NCI-H446 treated with DMSO at 0.1 percent for 48 hours (cell line): Measurements from ENCODE around the gene KLK6.

ENCODE experiments used
- DNase-seq: peaks from one replicate; lab custom pipeline; 2025; lab: John Stamatoyannopoulos, UW

KLK6 gene

DNA sequence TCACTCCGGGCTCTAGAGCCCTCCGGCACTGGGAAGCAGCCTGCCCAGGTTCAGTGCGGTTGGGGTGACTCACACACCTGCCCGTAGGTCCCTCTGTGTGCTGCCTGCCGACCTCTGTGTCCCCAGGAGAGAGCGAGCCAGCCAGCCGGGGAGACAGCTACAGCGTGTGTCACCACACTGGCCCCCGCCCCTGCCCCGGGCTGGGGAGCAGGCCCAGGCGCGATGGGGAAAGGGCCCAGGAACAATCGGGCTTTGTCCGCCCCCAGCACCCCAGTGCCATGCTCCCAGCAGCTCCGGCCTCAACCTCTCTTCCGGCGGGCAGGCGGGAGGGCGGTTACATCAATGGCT is at the start of gene KLK6:
Gene KLK6 (minus strand): TSS at position 179 of the 348 bp plus-strand sequence. CDS start 1,487 bp downstream, outside the sequence.
- DNase-seq = no peak

- no peak for DNase-seq
These were observed 49.6 kb upstream of the KLK6 start for GRCh38 chr19:51018745-51019543.

DNA sequence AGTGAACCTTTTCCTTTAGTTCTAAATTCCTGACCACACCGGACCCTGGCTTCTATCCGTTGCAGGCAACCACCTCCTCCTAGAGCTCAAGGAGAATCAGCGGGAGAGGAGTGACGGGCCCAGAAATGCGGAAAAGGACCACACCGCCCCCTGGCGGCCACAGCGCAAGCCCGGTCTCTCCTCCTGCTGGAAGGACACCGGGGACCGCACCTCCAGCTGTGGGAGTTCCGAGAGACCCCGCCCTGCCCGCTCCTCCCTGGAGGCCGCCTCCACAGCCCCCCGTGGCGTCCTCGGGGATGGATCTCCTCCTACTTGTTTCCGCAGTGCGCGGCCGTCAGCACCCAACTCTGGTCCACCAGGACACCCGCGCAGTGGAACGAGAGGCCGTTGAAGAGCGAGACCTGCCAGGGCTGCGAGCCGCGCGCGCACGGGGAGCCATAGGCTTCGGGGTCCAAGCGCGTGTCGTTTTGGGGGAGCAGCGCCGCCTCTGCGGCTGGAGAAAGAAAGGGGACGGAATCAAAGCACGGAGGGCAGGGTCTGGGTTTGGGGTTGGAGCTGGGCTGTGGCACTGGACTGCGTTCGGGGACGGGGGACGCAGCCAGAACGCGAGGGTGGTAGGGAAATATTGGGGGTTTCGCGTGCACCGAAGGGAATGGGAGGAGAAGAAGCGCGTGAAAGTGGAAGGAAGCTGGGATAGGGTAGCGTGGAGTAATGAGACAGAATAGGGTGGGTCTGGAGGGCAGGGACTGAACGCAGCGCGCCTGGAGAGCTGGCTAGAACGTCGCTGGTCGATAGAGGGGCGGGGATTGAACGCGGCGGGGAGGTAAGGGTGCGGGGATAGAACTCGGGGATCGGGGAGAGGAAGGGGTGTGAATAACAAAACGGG is 47.6 kb upstream of the KLK6 start:
- DNase-seq = no peak

GRCh38 chr19:51015691-51016267 is 46.4 kb upstream of the KLK6 start:
- no peak for DNase-seq

DNA sequence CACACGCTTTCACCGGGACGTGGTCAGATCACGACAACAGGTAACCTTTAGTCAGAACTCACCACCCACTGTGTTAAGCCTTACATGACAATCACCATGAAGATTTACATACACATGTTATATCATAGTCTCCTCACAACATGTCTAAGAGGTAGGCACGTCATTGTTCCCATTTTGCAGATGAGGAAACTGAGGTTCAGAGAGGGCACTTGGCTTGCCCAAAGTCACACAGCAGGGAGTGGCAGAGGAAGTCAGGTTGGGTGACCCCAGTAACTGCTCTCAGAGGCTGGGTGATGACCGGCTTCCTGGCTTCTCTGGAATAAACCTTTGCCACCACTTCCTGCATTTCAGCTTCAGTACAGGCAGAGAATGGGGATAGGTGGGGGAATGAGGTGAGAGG is 44.9 kb upstream of the KLK6 start:
- DNase-seq = no peak

GRCh38 chr19:51012661-51013190 is 43.3 kb upstream of the KLK6 start:
- no peak for DNase-seq

GRCh38 chr19:51010066-51010795 is 40.8 kb upstream of the KLK6 start:
- DNase-seq = no peak

DNA sequence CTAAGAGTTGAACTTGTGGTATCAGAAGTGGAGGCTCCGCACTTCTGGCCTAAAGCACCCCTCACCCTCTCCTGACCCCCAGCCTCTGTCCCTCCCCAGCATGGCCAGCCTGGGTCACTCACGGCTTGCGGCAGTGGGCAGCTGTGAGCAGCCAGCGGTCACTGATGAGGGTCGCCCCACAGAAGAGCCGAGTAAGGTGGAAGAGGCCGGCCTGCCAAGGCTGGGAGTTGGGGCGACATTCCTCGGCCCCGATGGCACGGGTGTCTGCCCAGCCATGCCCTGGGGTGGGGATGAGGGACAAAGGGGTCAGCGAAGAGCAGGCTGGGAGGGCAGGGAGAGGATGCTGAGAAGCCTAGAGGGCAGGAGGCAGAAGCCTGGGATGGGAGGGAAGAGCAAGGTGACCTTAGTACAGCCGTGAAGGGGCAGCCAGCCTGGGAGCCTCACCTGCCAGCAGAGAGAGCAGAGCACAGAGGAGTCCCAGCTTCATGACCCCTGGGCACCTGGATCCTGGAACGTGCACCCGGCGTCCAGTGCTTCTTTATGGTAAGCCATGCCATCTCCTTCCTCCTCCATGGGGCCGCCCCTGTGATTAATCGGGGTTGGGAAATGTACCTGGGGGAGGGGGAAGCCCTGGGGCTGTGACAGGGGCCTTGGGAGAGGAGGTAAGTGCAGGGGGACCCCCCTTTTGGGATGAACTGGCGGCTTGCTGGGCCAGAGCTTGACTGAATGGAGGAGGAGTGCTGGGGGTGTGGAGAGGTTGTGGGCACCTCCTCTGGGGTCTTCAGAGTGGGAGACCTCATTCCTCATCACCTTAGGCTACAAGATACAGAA is 39.9 kb upstream of the KLK6 start:
- no peak for DNase-seq

DNA sequence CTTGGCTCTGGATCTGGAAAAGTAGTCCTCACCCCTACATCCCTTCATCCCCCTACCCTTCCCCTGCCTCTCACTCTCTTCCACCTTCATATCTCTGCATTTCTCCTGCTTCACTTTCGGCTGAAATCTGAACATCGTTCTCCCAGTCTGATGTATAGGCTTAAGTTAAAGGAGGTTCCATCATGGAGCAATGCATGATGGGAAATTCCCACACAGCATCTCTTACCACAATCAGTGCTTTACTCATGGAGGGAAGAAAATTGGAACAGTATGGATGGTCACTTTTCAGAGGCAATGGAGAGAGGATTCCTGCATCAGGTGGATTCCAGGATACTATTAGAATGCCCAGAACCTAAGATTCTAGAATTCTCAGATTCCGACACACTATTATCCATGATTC is 38.1 kb upstream of the KLK6 start:
- DNase-seq = no peak

DNA sequence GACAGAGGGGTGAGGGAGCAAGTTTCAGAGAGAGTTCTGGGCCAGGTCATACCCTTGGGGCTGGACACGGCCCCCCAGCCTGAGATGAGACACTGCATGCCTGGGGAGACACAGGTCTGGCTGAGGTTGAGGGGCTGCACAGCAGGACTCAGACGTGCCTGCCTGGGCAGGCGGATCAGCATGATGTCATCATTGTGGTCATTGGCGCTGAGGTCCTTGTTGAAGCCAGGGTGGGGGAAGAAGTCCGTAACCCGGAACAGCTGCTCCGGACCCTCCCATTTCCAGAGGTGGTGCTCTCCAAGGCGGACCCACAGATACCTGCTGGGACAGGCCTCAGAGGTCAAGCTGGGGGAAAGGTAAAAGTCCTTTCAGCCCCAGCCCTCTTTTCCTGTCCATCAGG is 37.0 kb upstream of the KLK6 start:
- DNase-seq = no peak

- no peak for DNase-seq
These were observed 35.9 kb upstream of the KLK6 start for GRCh38 chr19:51005248-51005647.

DNA sequence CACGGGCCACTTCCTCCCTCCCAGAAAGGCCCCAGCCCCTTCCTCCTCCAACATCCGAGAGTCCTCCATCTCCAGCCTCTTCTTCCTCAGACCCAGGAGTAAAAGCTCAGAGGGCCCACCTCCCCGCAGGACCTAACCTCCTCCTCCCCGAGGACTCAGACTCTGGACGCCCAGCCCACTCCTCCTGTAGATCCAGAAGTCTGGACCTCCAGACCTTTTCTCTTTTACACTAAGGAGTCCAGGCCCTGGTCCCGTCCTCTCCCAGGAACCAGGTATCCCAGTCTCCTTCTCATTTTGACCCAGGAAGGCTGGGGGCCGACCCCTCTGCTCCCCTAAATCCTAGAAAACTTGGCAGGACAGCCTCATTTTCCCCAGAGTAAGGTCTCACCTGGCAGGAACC is 33.9 kb upstream of the KLK6 start:
- no peak for DNase-seq

DNA sequence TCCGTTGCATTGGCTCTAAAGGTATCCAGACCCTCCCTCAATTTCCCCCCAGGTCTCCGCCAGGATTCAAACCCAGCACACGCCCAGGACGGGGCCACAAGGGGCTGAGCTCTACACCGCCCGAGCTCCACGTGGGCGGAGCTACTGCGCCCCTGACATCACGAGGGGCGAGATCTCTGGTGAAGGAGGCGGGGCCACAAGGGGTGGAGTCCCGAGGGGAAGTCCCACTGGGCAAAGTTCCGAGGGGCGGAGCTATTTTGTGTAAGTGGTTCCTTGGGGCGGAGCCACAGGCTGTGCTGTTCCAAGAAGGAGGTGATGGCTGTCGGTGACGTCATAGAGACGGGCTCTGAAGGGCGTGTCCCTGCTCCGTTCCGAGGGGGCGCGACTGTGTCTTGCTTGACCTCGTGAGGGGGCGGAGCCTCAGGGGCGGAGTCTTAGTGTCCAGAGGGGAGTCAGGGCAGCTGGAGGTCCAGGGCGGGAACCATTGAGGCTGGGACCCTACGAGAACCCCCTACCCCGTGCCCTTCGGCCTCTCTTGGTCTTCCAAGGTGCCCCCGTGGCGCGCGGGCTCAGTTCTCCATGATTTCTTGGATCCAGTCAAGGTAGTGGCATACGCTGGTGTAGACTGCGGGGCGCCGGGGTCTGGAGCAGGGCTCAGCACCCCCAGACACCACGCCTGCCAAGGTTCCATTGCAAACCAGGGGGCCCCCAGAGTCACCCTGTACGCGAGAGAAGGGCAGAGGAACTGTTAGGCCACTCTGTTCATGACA is 33.3 kb upstream of the KLK6 start:
- DNase-seq = no peak

GRCh38 chr19:51002089-51002532 is 32.7 kb upstream of the KLK6 start:
- no peak for DNase-seq

DNA sequence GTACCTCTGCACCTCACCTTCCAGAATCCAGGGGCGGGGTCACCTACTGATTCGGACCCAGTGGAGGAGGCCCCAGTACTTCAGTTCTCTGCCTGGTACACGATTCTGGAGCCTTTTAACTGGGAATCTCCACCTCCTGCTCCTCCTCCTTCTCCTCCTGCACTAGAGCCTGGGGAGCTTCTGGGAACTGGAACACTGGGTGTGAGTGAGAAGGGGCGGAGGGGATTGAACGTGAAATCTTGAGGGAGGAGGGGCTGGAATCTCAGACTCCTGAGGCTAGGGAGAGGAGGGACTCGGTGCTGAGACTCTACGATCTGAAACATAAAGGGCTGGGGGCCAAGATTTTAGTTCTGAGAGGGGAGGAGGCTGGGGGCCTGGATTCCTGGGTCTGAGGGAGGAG is 32.1 kb upstream of the KLK6 start, which contains the start of gene KLK8:
Gene KLK8 (minus strand): TSS at position 90 of the 400 bp plus-strand sequence. CDS start 437 bp downstream, outside the sequence.
- no peak for DNase-seq

- no peak for DNase-seq
These were observed 31.6 kb upstream of the KLK6 start for GRCh38 chr19:51000981-51001380.

GRCh38 chr19:51000426-51000825 is 31.0 kb upstream of the KLK6 start:
- DNase-seq = no peak

DNA sequence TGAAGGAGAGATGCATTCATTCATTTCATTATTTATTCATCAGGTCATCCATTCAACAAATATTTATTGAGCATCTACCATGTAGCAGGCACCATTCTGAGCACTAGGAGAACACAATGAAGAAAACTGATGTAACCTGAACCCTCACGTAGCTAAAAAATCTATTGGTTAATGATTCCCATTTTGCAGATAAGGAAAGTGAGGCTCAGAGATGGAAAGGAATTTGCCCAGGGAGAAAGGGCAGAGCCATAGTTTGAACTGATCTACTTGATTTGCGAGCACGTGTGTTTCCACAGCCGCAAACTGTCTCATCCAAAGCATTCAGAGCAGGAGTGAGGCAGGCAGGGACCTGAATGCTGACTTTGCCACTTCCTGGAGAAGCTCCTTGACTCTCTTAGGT is 29.3 kb upstream of the KLK6 start:
- DNase-seq = no peak

GRCh38 chr19:50998061-50998460 is 28.7 kb upstream of the KLK6 start:
- no peak for DNase-seq

GRCh38 chr19:50994129-50994528 is 24.7 kb upstream of the KLK6 start:
- no peak for DNase-seq
